Measurements from ENCODE around the gene ITPRIPL2. TPM values are rescaled to one million over a fixed set of nuclear protein-coding genes. Genes with fewer than 3 reads are reported as not detected.

ITPRIPL2 gene
- total RNA-seq, 1 donor from 2014 or later = 33.4 TPM

- H3K27ac ChIP-seq (ENCODE audit: low read depth, low read length) = no peak overlapping the region
- H3K9ac ChIP-seq (ENCODE audit: low read depth in 1 of 3, low read length in 3 of 3) = no peak overlapping the region
- H3K27me3 ChIP-seq (ENCODE audit: control insufficient read depth in 3 of 3, insufficient read depth in 3 of 3, low read length in 3 of 3) = no peaks in the 10 kb centered on the region
- no peaks in the 10 kb centered on the region for H3K9me3 ChIP-seq (ENCODE audit: control insufficient read depth in 3 of 3, low read length in 3 of 3)
- H3K36me3 ChIP-seq (ENCODE audit: control insufficient read depth in 3 of 3, insufficient read depth in 3 of 3, low read length in 3 of 3) = no peaks in the 10 kb centered on the region
- no peaks in the 10 kb centered on the region for H3K4me1 ChIP-seq (ENCODE audit: control insufficient read depth in 3 of 3, insufficient read depth in 3 of 3, low read length in 3 of 3)
- no peak overlapping the region for H3K4me3 ChIP-seq (ENCODE audit: low read length in 3 of 3)
Observed at GRCh38 chr16:19092653-19093410, 20.9 kb upstream of the ITPRIPL2 start.

DNA sequence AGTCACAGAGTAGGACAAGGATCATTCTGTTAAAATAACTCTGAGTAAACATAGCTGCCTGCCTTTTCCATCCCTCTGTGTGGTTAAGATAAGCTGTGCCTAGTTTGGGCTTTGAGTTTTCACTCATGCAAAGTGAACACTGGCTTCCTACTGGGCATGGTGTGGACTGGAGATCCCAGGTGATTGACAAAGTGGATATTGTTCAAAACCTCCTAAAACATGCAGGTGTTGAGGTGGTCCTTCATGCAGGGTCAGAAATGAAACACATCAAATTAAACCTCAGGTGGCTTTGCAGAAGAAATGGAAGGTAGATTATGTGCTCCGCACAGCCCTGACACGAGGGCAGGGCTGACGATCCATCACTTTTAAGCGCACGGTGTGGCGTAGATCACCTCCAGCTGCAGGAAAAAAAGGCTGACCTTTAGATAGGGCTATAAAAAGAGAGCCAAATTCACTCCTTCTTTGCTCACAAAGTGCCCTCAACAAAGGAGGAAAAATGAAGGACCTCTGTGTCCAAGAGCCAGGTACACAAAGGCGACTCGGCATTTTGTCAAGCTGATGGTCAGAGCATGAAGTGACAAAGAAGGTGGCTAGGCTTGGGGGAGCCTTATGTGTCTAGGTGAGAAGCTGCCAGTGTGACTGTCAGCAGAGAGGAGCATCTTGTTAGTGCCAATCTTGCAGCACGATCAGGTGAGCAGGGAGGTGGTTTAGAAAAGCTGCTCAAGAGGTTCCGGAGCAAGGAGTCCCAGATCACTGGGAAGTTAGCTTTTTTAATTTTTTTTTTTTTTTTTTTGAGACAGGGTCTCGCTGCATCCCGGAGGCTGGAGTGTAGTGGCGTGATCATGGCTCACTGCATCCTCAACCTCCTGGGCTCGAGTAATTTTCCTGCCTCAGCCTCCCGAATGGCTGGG is 19.9 kb upstream of the ITPRIPL2 start:
- Histone ChIP-seq H3K27me3 (ENCODE audit: control insufficient read depth in 3 of 3, insufficient read depth in 3 of 3, low read length in 3 of 3) (no peaks in the 10 kb centered on the region), H3K36me3 (ENCODE audit: control insufficient read depth in 3 of 3, insufficient read depth in 3 of 3, low read length in 3 of 3) (no peaks in the 10 kb centered on the region), H3K9me3 (ENCODE audit: control insufficient read depth in 3 of 3, low read length in 3 of 3) (no peaks in the 10 kb centered on the region), H3K4me3 (ENCODE audit: low read length in 3 of 3) (no peak overlapping the region), H3K4me1 (ENCODE audit: control insufficient read depth in 3 of 3, insufficient read depth in 3 of 3, low read length in 3 of 3) (no peaks in the 10 kb centered on the region), H3K27ac (ENCODE audit: low read depth, low read length) (no peak overlapping the region), H3K9ac (ENCODE audit: low read depth in 1 of 3, low read length in 3 of 3) (no peak overlapping the region)

- no peak overlapping the region for H3K9ac ChIP-seq (ENCODE audit: low read depth in 1 of 3, low read length in 3 of 3)
- H3K36me3 ChIP-seq (ENCODE audit: control insufficient read depth in 3 of 3, insufficient read depth in 3 of 3, low read length in 3 of 3) = no peaks in the 10 kb centered on the region
- H3K9me3 ChIP-seq (ENCODE audit: control insufficient read depth in 3 of 3, low read length in 3 of 3) = no peaks in the 10 kb centered on the region
- no peaks in the 10 kb centered on the region for H3K4me1 ChIP-seq (ENCODE audit: control insufficient read depth in 3 of 3, insufficient read depth in 3 of 3, low read length in 3 of 3)
- H3K27ac ChIP-seq (ENCODE audit: low read depth, low read length) = no peak overlapping the region
- no peaks in the 10 kb centered on the region for H3K27me3 ChIP-seq (ENCODE audit: control insufficient read depth in 3 of 3, insufficient read depth in 3 of 3, low read length in 3 of 3)
- no peak overlapping the region for H3K4me3 ChIP-seq (ENCODE audit: low read length in 3 of 3)
Observed at GRCh38 chr16:19094542-19095365, 19.0 kb upstream of the ITPRIPL2 start.

GRCh38 chr16:19095654-19096053 is 18.1 kb upstream of the ITPRIPL2 start:
- Histone ChIP-seq H3K36me3 (ENCODE audit: control insufficient read depth in 3 of 3, insufficient read depth in 3 of 3, low read length in 3 of 3) (no peaks in the 10 kb centered on the region), H3K27me3 (ENCODE audit: control insufficient read depth in 3 of 3, insufficient read depth in 3 of 3, low read length in 3 of 3) (no peaks in the 10 kb centered on the region), H3K4me3 (ENCODE audit: low read length in 3 of 3) (no peak overlapping the region), H3K27ac (ENCODE audit: low read depth, low read length) (no peak overlapping the region), H3K4me1 (ENCODE audit: control insufficient read depth in 3 of 3, insufficient read depth in 3 of 3, low read length in 3 of 3) (no peaks in the 10 kb centered on the region), H3K9ac (ENCODE audit: low read depth in 1 of 3, low read length in 3 of 3) (no peak overlapping the region), H3K9me3 (ENCODE audit: control insufficient read depth in 3 of 3, low read length in 3 of 3) (no peaks in the 10 kb centered on the region)

DNA sequence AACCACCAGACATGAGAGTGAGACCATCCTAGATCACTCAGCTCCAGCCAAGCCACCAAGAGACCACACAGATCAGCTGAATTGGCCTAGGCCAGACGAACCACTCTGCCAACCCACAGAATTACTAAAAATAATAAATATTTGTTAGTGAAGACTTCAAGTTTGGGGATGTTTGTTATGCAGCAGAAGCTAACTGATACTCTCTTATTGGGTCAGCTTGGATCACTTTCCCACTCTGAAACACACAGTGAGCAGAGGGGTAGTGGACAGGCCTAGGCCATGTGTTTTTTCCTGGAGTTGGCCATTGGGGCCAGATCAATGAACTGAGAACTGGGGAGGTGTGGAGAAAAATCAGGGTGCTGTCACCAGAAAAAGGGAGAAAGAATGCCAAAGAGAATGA is 15.6 kb upstream of the ITPRIPL2 start:
- no peaks in the 10 kb centered on the region for H3K4me1 ChIP-seq (ENCODE audit: control insufficient read depth in 3 of 3, insufficient read depth in 3 of 3, low read length in 3 of 3)
- H3K9me3 ChIP-seq (ENCODE audit: control insufficient read depth in 3 of 3, low read length in 3 of 3) = no peaks in the 10 kb centered on the region
- H3K9ac ChIP-seq (ENCODE audit: low read depth in 1 of 3, low read length in 3 of 3) = no peak overlapping the region
- no peaks in the 10 kb centered on the region for H3K27me3 ChIP-seq (ENCODE audit: control insufficient read depth in 3 of 3, insufficient read depth in 3 of 3, low read length in 3 of 3)
- no peaks in the 10 kb centered on the region for H3K36me3 ChIP-seq (ENCODE audit: control insufficient read depth in 3 of 3, insufficient read depth in 3 of 3, low read length in 3 of 3)
- no peak overlapping the region for H3K4me3 ChIP-seq (ENCODE audit: low read length in 3 of 3)
- no peak overlapping the region for H3K27ac ChIP-seq (ENCODE audit: low read depth, low read length)

GRCh38 chr16:19102187-19102872 is 11.4 kb upstream of the ITPRIPL2 start:
- no peak overlapping the region for H3K27ac ChIP-seq (ENCODE audit: low read depth, low read length)
- H3K36me3 ChIP-seq (ENCODE audit: control insufficient read depth in 3 of 3, insufficient read depth in 3 of 3, low read length in 3 of 3) = no peaks in the 10 kb centered on the region
- H3K27me3 ChIP-seq (ENCODE audit: control insufficient read depth in 3 of 3, insufficient read depth in 3 of 3, low read length in 3 of 3) = no peaks in the 10 kb centered on the region
- no peak overlapping the region for H3K4me3 ChIP-seq (ENCODE audit: low read length in 3 of 3)
- H3K9me3 ChIP-seq (ENCODE audit: control insufficient read depth in 3 of 3, low read length in 3 of 3) = no peaks in the 10 kb centered on the region
- H3K9ac ChIP-seq (ENCODE audit: low read depth in 1 of 3, low read length in 3 of 3) = no peak overlapping the region
- H3K4me1 ChIP-seq (ENCODE audit: control insufficient read depth in 3 of 3, insufficient read depth in 3 of 3, low read length in 3 of 3) = peaks cover 0 to 7% (median 3%) of the 10 kb centered on the region in 3 donors

DNA sequence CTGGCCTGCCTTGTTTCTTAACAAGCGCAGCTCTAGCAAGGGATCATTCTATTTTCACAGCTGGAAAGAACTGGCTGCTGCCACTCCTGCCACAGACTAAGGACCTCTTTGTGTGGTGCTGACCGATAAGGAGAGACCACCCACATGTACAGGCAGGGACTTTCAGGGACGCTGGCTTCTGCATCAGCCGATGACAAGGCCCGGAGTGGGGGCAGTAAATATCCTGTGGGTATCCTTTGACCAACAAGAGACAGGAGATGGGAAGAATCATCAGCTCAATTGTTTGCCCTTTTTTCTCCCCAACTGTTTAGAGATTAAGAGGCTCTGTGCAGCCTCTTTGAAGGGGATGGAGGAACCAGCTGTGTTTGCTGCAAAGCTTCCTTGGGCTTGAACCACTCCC is 9.2 kb upstream of the ITPRIPL2 start:
- H3K9ac ChIP-seq (ENCODE audit: low read depth in 1 of 3, low read length in 3 of 3) = no peak overlapping the region
- H3K9me3 ChIP-seq (ENCODE audit: control insufficient read depth in 3 of 3, low read length in 3 of 3) = no peaks in the 10 kb centered on the region
- no peak overlapping the region for H3K4me3 ChIP-seq (ENCODE audit: low read length in 3 of 3)
- H3K27ac ChIP-seq (ENCODE audit: low read depth, low read length) = no peak overlapping the region
- H3K4me1 ChIP-seq (ENCODE audit: control insufficient read depth in 3 of 3, insufficient read depth in 3 of 3, low read length in 3 of 3) = peaks cover 0 to 7% (median 3%) of the 10 kb centered on the region in 3 donors
- H3K27me3 ChIP-seq (ENCODE audit: control insufficient read depth in 3 of 3, insufficient read depth in 3 of 3, low read length in 3 of 3) = no peaks in the 10 kb centered on the region
- no peaks in the 10 kb centered on the region for H3K36me3 ChIP-seq (ENCODE audit: control insufficient read depth in 3 of 3, insufficient read depth in 3 of 3, low read length in 3 of 3)

DNA sequence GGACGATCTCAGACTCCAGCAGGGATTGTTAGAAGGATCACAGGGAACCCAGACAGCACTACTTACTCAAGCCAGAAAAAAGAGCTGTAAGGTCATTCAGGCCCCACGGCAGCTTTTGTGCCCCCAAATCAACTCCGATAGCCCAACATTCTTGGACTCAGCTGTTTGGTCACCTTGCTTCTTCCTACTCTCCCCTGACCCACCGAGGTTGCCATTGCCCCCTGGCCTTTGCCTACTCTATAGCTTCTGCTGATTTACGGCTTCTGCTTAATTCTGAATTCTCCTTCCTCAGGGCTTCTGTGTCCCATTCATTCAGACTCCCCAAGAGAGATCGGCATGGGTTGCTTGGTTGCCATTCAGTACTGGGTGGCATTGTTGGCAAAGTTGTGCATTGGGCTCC is 8.6 kb upstream of the ITPRIPL2 start:
- Histone ChIP-seq H3K27ac (ENCODE audit: low read depth, low read length) (no peak overlapping the region), H3K4me3 (ENCODE audit: low read length in 3 of 3) (no peak overlapping the region), H3K4me1 (ENCODE audit: control insufficient read depth in 3 of 3, insufficient read depth in 3 of 3, low read length in 3 of 3) (peaks cover 0 to 7% (median 3%) of the 10 kb centered on the region in 3 donors), H3K27me3 (ENCODE audit: control insufficient read depth in 3 of 3, insufficient read depth in 3 of 3, low read length in 3 of 3) (no peaks in the 10 kb centered on the region), H3K9ac (ENCODE audit: low read depth in 1 of 3, low read length in 3 of 3) (no peak overlapping the region), H3K36me3 (ENCODE audit: control insufficient read depth in 3 of 3, insufficient read depth in 3 of 3, low read length in 3 of 3) (no peaks in the 10 kb centered on the region), H3K9me3 (ENCODE audit: control insufficient read depth in 3 of 3, low read length in 3 of 3) (no peaks in the 10 kb centered on the region)

- peak overlapping the region in 1 of 3 donors; percentile 3 for H3K9ac ChIP-seq (ENCODE audit: low read depth in 1 of 3, low read length in 3 of 3)
- H3K27ac ChIP-seq (ENCODE audit: low read depth, low read length) = no peak overlapping the region
- no peaks in the 10 kb centered on the region for H3K27me3 ChIP-seq (ENCODE audit: control insufficient read depth in 3 of 3, insufficient read depth in 3 of 3, low read length in 3 of 3)
- H3K9me3 ChIP-seq (ENCODE audit: control insufficient read depth in 3 of 3, low read length in 3 of 3) = no peaks in the 10 kb centered on the region
- H3K36me3 ChIP-seq (ENCODE audit: control insufficient read depth in 3 of 3, insufficient read depth in 3 of 3, low read length in 3 of 3) = no peaks in the 10 kb centered on the region
- H3K4me3 ChIP-seq (ENCODE audit: low read length in 3 of 3) = no peak overlapping the region
- H3K4me1 ChIP-seq (ENCODE audit: control insufficient read depth in 3 of 3, insufficient read depth in 3 of 3, low read length in 3 of 3) = peaks cover 0 to 7% (median 3%) of the 10 kb centered on the region in 3 donors
Observed at GRCh38 chr16:19105891-19106624, 7.7 kb upstream of the ITPRIPL2 start.

Data from skeletal muscle tissue (tissue), 4 donors.